Measurements from ENCODE around the gene LRRTM4. TPM values are rescaled to one million over a fixed set of nuclear protein-coding genes. Genes with fewer than 3 reads are reported as not detected.

The LRRTM4 gene
- polyA plus RNA-seq, 2 of the 4 experiments (the other 2 are of a cell fraction) = 0.03 TPM; not detected in 1

- ChIA-PET POLR2A (no interaction called here), CTCF (no interaction called here)
- H3K4me3 ChIP-seq = no peak overlapping the region
- no peak overlapping the region for H3K27ac ChIP-seq
- no peak for DNase-seq (ENCODE audit: low read depth in 1 of 2, low spot score in 1 of 2)
- FAIRE-seq = peak; percentile 7
- H3K9me3 ChIP-seq = no peaks in the 10 kb centered on the region; the same call in 2 of the 3 replicates
- 4% methylated on average over 3 of the region's 3 CpGs for WGBS (ENCODE audit: missing lambda C conversion rate)
- no peaks in the 10 kb centered on the region for H3K4me1 ChIP-seq
- TF ChIP-seq HOXB13 (CRISPR knock-in tag; IDR thresholded peaks at IDR 0.05; ENCODE audit: low read depth) (no peak), HOXA7 (CRISPR knock-in tag; IDR thresholded peaks at IDR 0.05) (no peak), REST (IDR thresholded peaks at IDR 0.05) (no peak), CBX8 (IDR thresholded peaks at IDR 0.05) (no peak), BCL3 (IDR thresholded peaks at IDR 0.05) (no peak)
- H3K4me2 ChIP-seq = no peak overlapping the region
- ATAC-seq = no peak
Measured at GRCh38 chr2:76829374-76830234, 692.6 kb downstream of the LRRTM4 start.

- POLR2A ChIA-PET = no interaction called here
- Histone ChIP-seq H3K4me1 (no peaks in the 10 kb centered on the region), H3K4me2 (no peak overlapping the region), H3K27ac (no peak overlapping the region), H3K4me3 (no peak overlapping the region), H3K9me3 (no peaks in the 10 kb centered on the region; the same call in 1 of the 3 replicates)
- WGBS (ENCODE audit: missing lambda C conversion rate) = 2% methylated on average over 3 of the region's 3 CpGs
- DNase-seq (ENCODE audit: low read depth in 1 of 2, low spot score in 1 of 2) = no peak
- ATAC-seq = no peak
- no peak for FAIRE-seq
- CTCF ChIA-PET = no interaction called here
- TF ChIP-seq POLR2AphosphoS2 (conservative IDR thresholded peaks at IDR 0.05; ENCODE audit: low read length) (no peak), ATOH8 (CRISPR knock-in tag; IDR thresholded peaks at IDR 0.05; ENCODE audit: low read depth) (no peak), E2F6 (IDR thresholded peaks at IDR 0.05; ENCODE audit: borderline replicate concordance, low read depth) (no peak), HES2 (IDR thresholded peaks at IDR 0.05) (no peak)
Measured at GRCh38 chr2:76826691-76827090, 695.5 kb downstream of the LRRTM4 start.

GRCh38 chr2:76825140-76825970 lies 696.8 kb downstream of the LRRTM4 start:
- POLR2A ChIA-PET = no interaction called here
- Histone ChIP-seq H3K9me3 (no peaks in the 10 kb centered on the region; the same call in 2 of the 3 replicates), H3K27ac (no peak overlapping the region), H3K4me3 (no peak overlapping the region), H3K4me1 (no peaks in the 10 kb centered on the region), H3K4me2 (no peak overlapping the region)
- FAIRE-seq (no peak), DNase-seq (ENCODE audit: low read depth in 1 of 2, low spot score in 1 of 2) (no peak), ATAC-seq (no peak)
- WGBS (ENCODE audit: missing lambda C conversion rate) = 25% methylated on average over 6 of the region's 6 CpGs
- TF ChIP-seq ZC3H11A (IDR thresholded peaks at IDR 0.05) = no peak
- no peak for TF ChIP-seq USF2 (IDR thresholded peaks at IDR 0.05)
- TF ChIP-seq EP300 (IDR thresholded peaks at IDR 0.05) = no peak
- no peak for TF ChIP-seq NR3C1 (IDR thresholded peaks at IDR 0.05)
- TF ChIP-seq ZFP36 (IDR thresholded peaks at IDR 0.05; ENCODE audit: borderline replicate concordance, partially characterized antibody) = no peak
- no peak for TF ChIP-seq CHD4 (IDR thresholded peaks at IDR 0.05; ENCODE audit: borderline replicate concordance)
- no peak for TF ChIP-seq CEBPB (IDR thresholded peaks at IDR 0.05)
- CTCF ChIA-PET = no interaction called here
